Astrocyte (in vitro differentiated cells and primary cell): Measurements from ENCODE around the gene HOPX. TPM values are rescaled to one million over a fixed set of nuclear protein-coding genes. Genes with fewer than 3 reads are reported as not detected.

Source experiments
- DNase-seq: peaks from one replicate; pipeline ENCODE4 v3.0.0-alpha.2; 2010; ENCODE audit warnings: low read depth
- FAIRE-seq: peaks from 2 replicates; lab custom pipeline; 2011; peaks lifted over from hg19 to GRCh38; lab: Jason Lieb, UNC
- H2AFZ ChIP-seq: 2 replicates; pipeline ENCODE4 v1.6.0; 2012; ENCODE audit warnings: low read depth, low read length, inconsistent platforms
- H3K27ac ChIP-seq: 2 replicates; pipeline ENCODE4 v1.5.1; 2011; ENCODE audit warnings: low read depth, low read length, inconsistent platforms
- H3K27me3 ChIP-seq: 2 replicates; pipeline ENCODE4 v1.6.0; 2011; ENCODE audit warnings: low read length, inconsistent platforms; ENCODE audit not compliant: insufficient read depth
- H3K36me3 ChIP-seq: 2 replicates; pipeline ENCODE4 v1.5.1; 2011; ENCODE audit warnings: low read length, inconsistent platforms; ENCODE audit not compliant: insufficient read depth
- H3K4me1 ChIP-seq: 2 replicates; pipeline ENCODE4 v1.5.1; 2011; ENCODE audit warnings: low read length, inconsistent platforms; ENCODE audit not compliant: insufficient read depth
- H3K4me2 ChIP-seq: 2 replicates; pipeline ENCODE4 v1.6.0; 2012; ENCODE audit warnings: low read length, inconsistent platforms
- H3K4me3 ChIP-seq: 2 replicates; pipeline ENCODE4 v1.5.1; 2011; ENCODE audit warnings: low read depth, mild to moderate bottlenecking, low read length, inconsistent platforms; ENCODE audit not compliant: insufficient read depth
- H3K79me2 ChIP-seq: 2 replicates; pipeline ENCODE4 v1.6.0; 2012; ENCODE audit warnings: mild to moderate bottlenecking, low read length, inconsistent platforms; ENCODE audit not compliant: insufficient read depth
- H3K9ac ChIP-seq: 2 replicates; pipeline ENCODE4 v1.6.0; 2012; ENCODE audit warnings: mild to moderate bottlenecking, low read length, inconsistent platforms
- H3K9me3 ChIP-seq: 2 replicates; pipeline ENCODE4 v1.5.1; 2012; ENCODE audit warnings: low read depth, mild to moderate bottlenecking, low read length, inconsistent platforms; ENCODE audit not compliant: insufficient read depth
- H4K20me1 ChIP-seq: 2 replicates; pipeline ENCODE4 v1.6.0; 2012; ENCODE audit warnings: low read length, inconsistent platforms; ENCODE audit not compliant: insufficient read depth
- H3K27ac Mint-ChIP-seq: one replicate; pipeline ENCODE4 v1.8.0; 2021; ENCODE audit warnings: mild to moderate bottlenecking, mixed read lengths; ENCODE audit not compliant: unreplicated experiment
- H3K27me3 Mint-ChIP-seq: one replicate; pipeline ENCODE4 v1.8.0; 2021; ENCODE audit warnings: low read depth, mixed read lengths; ENCODE audit not compliant: unreplicated experiment
- H3K36me3 Mint-ChIP-seq: one replicate; pipeline ENCODE4 v1.8.0; 2021; ENCODE audit warnings: low read depth, mixed read lengths; ENCODE audit not compliant: unreplicated experiment
- H3K4me1 Mint-ChIP-seq: one replicate; pipeline ENCODE4 v1.8.0; 2021; ENCODE audit warnings: low read depth, mixed read lengths; ENCODE audit not compliant: unreplicated experiment
- H3K4me3 Mint-ChIP-seq: one replicate; pipeline ENCODE4 v1.8.0; 2021; ENCODE audit warnings: mild to moderate bottlenecking, moderate library complexity, mixed read lengths; ENCODE audit not compliant: unreplicated experiment
- H3K9me3 Mint-ChIP-seq: one replicate; pipeline ENCODE4 v1.8.0; 2021; ENCODE audit warnings: mild to moderate bottlenecking, mixed read lengths; ENCODE audit not compliant: unreplicated experiment
- CTCF ChIP-seq: IDR thresholded peaks from 2 replicates; pipeline ENCODE4 v1.5.1; 2011; ENCODE audit warnings: low read depth, mild to moderate bottlenecking, inconsistent platforms, low read length, moderate library complexity; ENCODE audit not compliant: insufficient read depth
- EZH2 ChIP-seq: IDR thresholded peaks from 2 replicates; pipeline ENCODE4 v1.6.1; 2012; ENCODE audit warnings: mild to moderate bottlenecking, low read length, inconsistent platforms; ENCODE audit not compliant: insufficient read depth
- total RNA-seq: library from RNA; stranded (reverse); gene quantifications from 2 replicates; pipeline ENCODE4 v1.2.1, GENCODE V29; 2021

Gene HOPX
- total RNA-seq, 1 donor from 2014 or later, result 1.7 TPM

- peaks cover 8% of the 10 kb centered on the region for H3K4me1 Mint-ChIP-seq
- TF ChIP-seq CTCF (no peak), EZH2 (no peak)
- H3K9ac ChIP-seq, result no peak overlapping the region
- peaks cover 16% of the 10 kb centered on the region for H3K4me1 ChIP-seq
- FAIRE-seq (no peak), DNase-seq (peak; percentile 18)
- no peak overlapping the region for H3K27ac ChIP-seq
- peaks cover 4% of the 10 kb centered on the region for H3K9me3 Mint-ChIP-seq
- H3K27me3 Mint-ChIP-seq, result peaks cover 48% of the 10 kb centered on the region
- H3K36me3 ChIP-seq, result no peaks in the 10 kb centered on the region
- no peaks in the 10 kb centered on the region for H3K36me3 Mint-ChIP-seq
- no peak overlapping the region for H3K27ac Mint-ChIP-seq
- H3K79me2 ChIP-seq, result no peaks in the 10 kb centered on the region
- peak overlapping the region; percentile 54 for H3K4me3 ChIP-seq
- peak overlapping the region; percentile 94 for H3K4me2 ChIP-seq
- H2AFZ ChIP-seq, result peak overlapping the region; percentile 83
- H3K4me3 Mint-ChIP-seq, result peak overlapping the region; percentile 86
- peaks cover 3% of the 10 kb centered on the region for H4K20me1 ChIP-seq
- peaks cover 27% of the 10 kb centered on the region for H3K27me3 ChIP-seq
- H3K9me3 ChIP-seq, result no peaks in the 10 kb centered on the region
Measured at GRCh38 chr4:56655209-56655626, 25.9 kb downstream of the HOPX start.

DNA sequence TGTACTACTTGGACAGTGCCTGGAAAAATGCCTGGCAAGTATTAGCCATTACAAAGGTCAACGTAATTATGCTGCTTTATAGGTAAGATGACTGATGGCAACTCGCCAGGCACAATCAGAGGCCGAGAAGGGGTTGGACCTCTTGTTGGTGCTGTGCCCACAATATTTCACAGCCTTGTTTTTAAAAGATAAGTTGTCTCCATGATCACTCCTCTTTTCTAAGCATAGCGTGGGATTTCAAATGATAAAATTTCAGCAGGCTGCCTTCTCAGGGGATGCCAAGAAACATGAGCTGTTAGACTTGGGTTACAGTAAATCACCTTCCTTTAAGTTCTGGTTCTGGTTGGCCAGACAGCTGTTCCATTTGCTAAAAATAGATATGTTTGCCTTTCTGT, 26.9 kb downstream of the HOPX start:
- H3K9me3 Mint-ChIP-seq, result peaks cover 6% of the 10 kb centered on the region

More for the DNA sequence above, 26.9 kb downstream of the HOPX start:
- Mint-ChIP-seq H3K36me3 (no peaks in the 10 kb centered on the region), H3K27me3 (peaks cover 43% of the 10 kb centered on the region), H3K27ac (no peak overlapping the region), H3K4me1 (peaks cover 8% of the 10 kb centered on the region), H3K4me3 (no peak overlapping the region)
- Histone ChIP-seq H3K27me3 (peaks cover 23% of the 10 kb centered on the region), H3K79me2 (no peaks in the 10 kb centered on the region), H3K27ac (no peak overlapping the region), H2AFZ (no peak overlapping the region), H3K4me1 (peaks cover 16% of the 10 kb centered on the region), H3K4me3 (no peak overlapping the region), H4K20me1 (peaks cover 3% of the 10 kb centered on the region), H3K36me3 (no peaks in the 10 kb centered on the region), H3K9ac (no peak overlapping the region), H3K9me3 (no peaks in the 10 kb centered on the region), H3K4me2 (peak overlapping the region; percentile 94)
- DNase-seq, result peak; percentile 27
- no peak for FAIRE-seq
- no peak for TF ChIP-seq EZH2
- TF ChIP-seq CTCF, result no peak
